ENCODE results near the gene MACROD1. TPM values are rescaled to one million over a fixed set of nuclear protein-coding genes. Genes with fewer than 3 reads are reported as not detected.
A peak's percentile ranks its signal among the peaks of the same experiment; 100 is the strongest.

Gene MACROD1
- total and polyA plus RNA-seq, 7 donors = 147 to 281 (median 180) TPM

DNA sequence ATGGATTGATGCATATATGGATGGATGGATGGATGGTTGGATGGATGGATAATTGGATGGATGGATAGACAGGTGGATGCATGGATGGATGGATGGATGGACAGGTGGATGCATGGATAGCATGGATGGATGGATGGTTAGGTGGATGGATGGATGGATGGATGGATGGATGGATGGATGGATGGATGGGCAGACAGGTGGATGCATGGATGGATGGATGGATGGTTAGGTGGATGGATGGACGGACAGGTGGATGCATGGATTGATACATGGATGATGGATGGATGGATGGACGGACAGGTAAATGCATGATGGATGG lies 52.5 kb downstream of the MACROD1 start:
- H3K4me3 ChIP-seq = no peak overlapping the region
- TF ChIP-seq, protein P1, sequence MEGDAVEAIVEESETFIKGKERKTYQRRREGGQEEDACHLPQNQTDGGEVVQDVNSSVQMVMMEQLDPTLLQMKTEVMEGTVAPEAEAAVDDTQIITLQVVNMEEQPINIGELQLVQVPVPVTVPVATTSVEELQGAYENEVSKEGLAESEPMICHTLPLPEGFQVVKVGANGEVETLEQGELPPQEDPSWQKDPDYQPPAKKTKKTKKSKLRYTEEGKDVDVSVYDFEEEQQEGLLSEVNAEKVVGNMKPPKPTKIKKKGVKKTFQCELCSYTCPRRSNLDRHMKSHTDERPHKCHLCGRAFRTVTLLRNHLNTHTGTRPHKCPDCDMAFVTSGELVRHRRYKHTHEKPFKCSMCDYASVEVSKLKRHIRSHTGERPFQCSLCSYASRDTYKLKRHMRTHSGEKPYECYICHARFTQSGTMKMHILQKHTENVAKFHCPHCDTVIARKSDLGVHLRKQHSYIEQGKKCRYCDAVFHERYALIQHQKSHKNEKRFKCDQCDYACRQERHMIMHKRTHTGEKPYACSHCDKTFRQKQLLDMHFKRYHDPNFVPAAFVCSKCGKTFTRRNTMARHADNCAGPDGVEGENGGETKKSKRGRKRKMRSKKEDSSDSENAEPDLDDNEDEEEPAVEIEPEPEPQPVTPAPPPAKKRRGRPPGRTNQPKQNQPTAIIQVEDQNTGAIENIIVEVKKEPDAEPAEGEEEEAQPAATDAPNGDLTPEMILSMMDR (IDR thresholded peaks at IDR 0.05) = no peak
- H3K4me1 ChIP-seq = no peaks in the 10 kb centered on the region
- ATAC-seq (no peak), DNase-seq (no peak)
- no peaks in the 10 kb centered on the region for H3K9me3 ChIP-seq
- no peaks in the 10 kb centered on the region for H3K27me3 ChIP-seq (ENCODE audit: insufficient read depth in 3 of 3, low read length in 2 of 3)
- H3K27ac ChIP-seq = no peak overlapping the region
- WGBS, 3 donors = 94 to 98% (median 94%) methylated on average over 2 of the region's 2 CpGs
- H3K36me3 ChIP-seq (ENCODE audit: insufficient read depth in 1 of 2, low read depth in 1 of 2) = no peaks in the 10 kb centered on the region
- intact Hi-C loops (cut with DNase I) = no loop called here

- no peaks in the 10 kb centered on the region for H3K9me3 ChIP-seq
- TF ChIP-seq, protein P1 (IDR thresholded peaks at IDR 0.05) = no peak
- intact Hi-C loops (cut with DNase I) = no loop called here
- DNase-seq (no peak), ATAC-seq (no peak)
- WGBS, 3 donors = 43 to 63% (median 49%) methylated on average over 3 of the region's 3 CpGs
- no peaks in the 10 kb centered on the region for H3K27me3 ChIP-seq (ENCODE audit: insufficient read depth in 3 of 3, low read length in 2 of 3)
- H3K4me1 ChIP-seq = no peaks in the 10 kb centered on the region
- H3K4me3 ChIP-seq = no peak overlapping the region
- no peaks in the 10 kb centered on the region for H3K36me3 ChIP-seq (ENCODE audit: insufficient read depth in 1 of 2, low read depth in 1 of 2)
- H3K27ac ChIP-seq = no peak overlapping the region
Measured at GRCh38 chr11:64112771-64113461, 53.0 kb downstream of the MACROD1 start.

GRCh38 chr11:64110465-64111375 lies 55.2 kb downstream of the MACROD1 start:
- no peak overlapping the region for H3K27ac ChIP-seq
- ATAC-seq (peak in 1 of 4 donors; percentile 17), DNase-seq (no peak)

GRCh38 chr11:64109332-64109731 lies 56.6 kb downstream of the MACROD1 start:
- ATAC-seq (no peak), DNase-seq (no peak)
- Histone ChIP-seq H3K36me3 (ENCODE audit: insufficient read depth in 1 of 2, low read depth in 1 of 2) (no peaks in the 10 kb centered on the region), H3K9me3 (no peaks in the 10 kb centered on the region), H3K4me3 (no peak overlapping the region), H3K4me1 (peaks cover 24% of the 10 kb centered on the region), H3K27ac (no peak overlapping the region), H3K27me3 (ENCODE audit: insufficient read depth in 3 of 3, low read length in 2 of 3) (no peaks in the 10 kb centered on the region)
- TF ChIP-seq, protein P1 (IDR thresholded peaks at IDR 0.05) = no peak
- intact Hi-C loops (cut with DNase I) = no loop called here
- 72 to 90% (median 89%) methylated on average over 8 of the region's 8 CpGs for WGBS, 3 donors

More at GRCh38 chr11:64110465-64111375, 55.2 kb downstream of the MACROD1 start:
- H3K9me3 ChIP-seq = no peaks in the 10 kb centered on the region
- intact Hi-C loops (cut with DNase I) = no loop called here
- no peaks in the 10 kb centered on the region for H3K36me3 ChIP-seq (ENCODE audit: insufficient read depth in 1 of 2, low read depth in 1 of 2)
- no peaks in the 10 kb centered on the region for H3K27me3 ChIP-seq (ENCODE audit: insufficient read depth in 3 of 3, low read length in 2 of 3)
- 61 to 81% (median 70%) methylated on average over 21 of the region's 21 CpGs for WGBS, 3 donors
- H3K4me1 ChIP-seq = peaks cover 12% of the 10 kb centered on the region
- no peak overlapping the region for H3K4me3 ChIP-seq
- TF ChIP-seq, protein P1 (IDR thresholded peaks at IDR 0.05) = no peak

All from psoas muscle (tissue), 8 donors.